GM23248 (cell line): Measurements from ENCODE around the gene AKT2. TPM values are rescaled to one million over a fixed set of nuclear protein-coding genes. Genes with fewer than 3 reads are reported as not detected.

ENCODE experiments used
- DNase-seq: peaks from one replicate; pipeline ENCODE4 v3.0.0-alpha.2; 2015
- H2AFZ ChIP-seq: fragments of 200-600 bp; sonication (generic); 2 replicates; pipeline ENCODE4 v1.6.1; 2016; ENCODE audit warnings: antibody characterized with exemption
- H3F3A ChIP-seq: fragments of 200-600 bp; sonication (generic); 2 replicates; pipeline ENCODE4 v1.6.1; 2016; ENCODE audit warnings: mild to moderate bottlenecking, antibody characterized with exemption, mixed run types; ENCODE audit not compliant: insufficient read depth
- H3K27ac ChIP-seq: fragments of 200-600 bp; sonication (generic); 2 replicates; pipeline ENCODE4 v1.5.1; 2016; ENCODE audit warnings: mild to moderate bottlenecking
- H3K27me3 ChIP-seq: fragments of 200-600 bp; sonication (generic); replicated peaks from 2 replicates; pipeline ENCODE4 v1.6.1; 2016; ENCODE audit warnings: mild to moderate bottlenecking; ENCODE audit not compliant: insufficient read depth
- H3K36me3 ChIP-seq: fragments of 200-600 bp; sonication (generic); 2 replicates; pipeline ENCODE4 v1.6.1; 2016; ENCODE audit warnings: low read depth, mild to moderate bottlenecking
- H3K4me1 ChIP-seq: fragments of 200-600 bp; sonication (generic); 2 replicates; pipeline ENCODE4 v1.6.1; 2016; ENCODE audit warnings: mild to moderate bottlenecking; ENCODE audit not compliant: insufficient read depth
- H3K4me2 ChIP-seq: fragments of 200-600 bp; sonication (generic); one replicate; pipeline ENCODE4 v1.6.1; 2016; ENCODE audit warnings: mild to moderate bottlenecking; ENCODE audit not compliant: unreplicated experiment
- H3K4me3 ChIP-seq: fragments of 200-600 bp; sonication (generic); 2 replicates; pipeline ENCODE4 v1.5.1; 2016; ENCODE audit warnings: mild to moderate bottlenecking
- H3K79me2 ChIP-seq: fragments of 200-600 bp; sonication (generic); 2 replicates; pipeline ENCODE4 v1.6.1; 2016; ENCODE audit warnings: mild to moderate bottlenecking; ENCODE audit not compliant: insufficient read depth
- H3K9ac ChIP-seq: fragments of 200-600 bp; sonication (generic); 2 replicates; pipeline ENCODE4 v1.6.1; 2016; ENCODE audit warnings: mild to moderate bottlenecking
- H3K9me2 ChIP-seq: fragments of 200-600 bp; sonication (generic); 2 replicates; pipeline ENCODE4 v1.6.1; 2016; ENCODE audit warnings: mixed run types, mild to moderate bottlenecking, moderate library complexity; ENCODE audit not compliant: insufficient read depth
- H3K9me3 ChIP-seq: fragments of 200-600 bp; sonication (generic); one replicate; pipeline ENCODE4 v1.6.1; 2017; ENCODE audit warnings: low read depth
- H4K20me1 ChIP-seq: fragments of 200-600 bp; sonication (generic); 2 replicates; pipeline ENCODE4 v1.6.0; 2016; ENCODE audit not compliant: insufficient read depth
- EZH2 ChIP-seq: fragments of 200-600 bp; sonication (generic); IDR thresholded peaks from 2 replicates; pipeline ENCODE4 v1.6.1; 2018; ENCODE audit warnings: antibody characterized with exemption, mild to moderate bottlenecking; ENCODE audit not compliant: insufficient read depth, poor library complexity, severe bottlenecking
- EZH2phosphoT487 ChIP-seq: fragments of 200-600 bp; sonication (generic); IDR thresholded peaks from 2 replicates; pipeline ENCODE4 v1.6.1; 2018; ENCODE audit warnings: antibody characterized with exemption, moderate library complexity, mild to moderate bottlenecking, low read depth; ENCODE audit not compliant: insufficient read depth
- WGBS, 2 experiments: methylation state at CpG; one replicate each; pipeline ENCODE4 v1.1.6; 2015 to 2017; ENCODE audit warnings: low lambda C conversion rate in 2 of 2, low coverage in 1 of 2; ENCODE audit errors: missing lambda C conversion rate in 2 of 2; 5-methylcytosine and 5-hydroxymethylcytosine counted together
- in situ Hi-C: fragments of 300-500 bp; cut with MboI; formaldehyde crosslinking; loops from 2 replicates; pipeline ENCODE4 v1.15.0; 2020
- polyA plus RNA-seq: library from polyadenylated mRNA; unstranded; fragments of >200 nt; fragmentation: Nextera tagmentation; extraction: Ambion mirVana; gene quantifications from 2 replicates; pipeline ENCODE4 v1.2.1, GENCODE V29; 2016
- total RNA-seq: library from RNA; depleted of rRNA; stranded (reverse); fragments of >200 nt; shearing (Covaris generic); gene quantifications from 2 replicates; pipeline ENCODE4 v1.2.3, GENCODE V29; 2014

Gene AKT2
- total and polyA plus RNA-seq, 2 experiments from 2014 or later, result 41.5 to 123 TPM

GRCh38 chr19:40270362-40271089, 14.6 kb downstream of the AKT2 start:
- H3K27me3 ChIP-seq, result no peaks in the 10 kb centered on the region
- no peak for DNase-seq
- H3K4me1 ChIP-seq, result peaks cover 10% of the 10 kb centered on the region; the same call in 1 of the 2 replicates
- no peaks in the 10 kb centered on the region for H3K9me3 ChIP-seq
- no peaks in the 10 kb centered on the region for H3K9me2 ChIP-seq
- H4K20me1 ChIP-seq, result no peaks in the 10 kb centered on the region
- no peaks in the 10 kb centered on the region for H3K36me3 ChIP-seq
- 90 to 94% methylated on average over 12 of the region's 12 CpGs for WGBS, 2 experiments
- H3K4me3 ChIP-seq, result no peak overlapping the region
- H3K9ac ChIP-seq, result no peak overlapping the region
- TF ChIP-seq EZH2phosphoT487 (no peak), EZH2 (no peak)
- in situ Hi-C loops, result no loop called here
- H2AFZ ChIP-seq, result no peak overlapping the region
- peaks cover 9% of the 10 kb centered on the region; the same call in 1 of the 2 replicates for H3F3A ChIP-seq
- H3K27ac ChIP-seq, result no peak overlapping the region
- peaks cover 98% of the 10 kb centered on the region for H3K79me2 ChIP-seq
- no peak overlapping the region for H3K4me2 ChIP-seq

GRCh38 chr19:40269216-40269940, 15.8 kb downstream of the AKT2 start:
- H3K27ac ChIP-seq, result peak overlapping the region; percentile 58

GRCh38 chr19:40267601-40267997, 17.5 kb downstream of the AKT2 start:
- Histone ChIP-seq H3K9ac (no peak overlapping the region), H4K20me1 (no peaks in the 10 kb centered on the region), H3K79me2 (peaks cover 97% of the 10 kb centered on the region), H3K9me2 (no peaks in the 10 kb centered on the region), H3K9me3 (no peaks in the 10 kb centered on the region), H3K4me2 (no peak overlapping the region), H2AFZ (no peak overlapping the region), H3K4me3 (no peak overlapping the region), H3K36me3 (no peaks in the 10 kb centered on the region), H3F3A (peaks cover 9% of the 10 kb centered on the region; the same call in 1 of the 2 replicates), H3K4me1 (no peaks in the 10 kb centered on the region), H3K27ac (peak overlapping the region; percentile 55; the same call in 1 of the 2 replicates), H3K27me3 (no peaks in the 10 kb centered on the region)
- 80 to 81% methylated on average over 6 of the region's 6 CpGs for WGBS, 2 experiments
- no peak for TF ChIP-seq EZH2phosphoT487
- no peak for TF ChIP-seq EZH2
- DNase-seq, result no peak
- in situ Hi-C loops, result no loop called here

More at GRCh38 chr19:40269216-40269940, 15.8 kb downstream of the AKT2 start:
- H3K4me3 ChIP-seq, result no peak overlapping the region
- H3K27me3 ChIP-seq, result no peaks in the 10 kb centered on the region
- TF ChIP-seq EZH2, result no peak
- no peak for TF ChIP-seq EZH2phosphoT487
- H3K4me2 ChIP-seq, result no peak overlapping the region
- no peak for DNase-seq
- H3K79me2 ChIP-seq, result peaks cover 98% of the 10 kb centered on the region
- H3K4me1 ChIP-seq, result peaks cover 6% of the 10 kb centered on the region; the same call in 1 of the 2 replicates
- H3F3A ChIP-seq, result peaks cover 9% of the 10 kb centered on the region; the same call in 1 of the 2 replicates
- no peak overlapping the region for H2AFZ ChIP-seq
- in situ Hi-C loops, result no loop called here
- no peaks in the 10 kb centered on the region for H3K36me3 ChIP-seq
- H3K9me3 ChIP-seq, result no peaks in the 10 kb centered on the region
- no peaks in the 10 kb centered on the region for H4K20me1 ChIP-seq
- no peak overlapping the region for H3K9ac ChIP-seq
- 86 to 88% methylated on average over 11 of the region's 11 CpGs for WGBS, 2 experiments
- no peaks in the 10 kb centered on the region for H3K9me2 ChIP-seq

DNA sequence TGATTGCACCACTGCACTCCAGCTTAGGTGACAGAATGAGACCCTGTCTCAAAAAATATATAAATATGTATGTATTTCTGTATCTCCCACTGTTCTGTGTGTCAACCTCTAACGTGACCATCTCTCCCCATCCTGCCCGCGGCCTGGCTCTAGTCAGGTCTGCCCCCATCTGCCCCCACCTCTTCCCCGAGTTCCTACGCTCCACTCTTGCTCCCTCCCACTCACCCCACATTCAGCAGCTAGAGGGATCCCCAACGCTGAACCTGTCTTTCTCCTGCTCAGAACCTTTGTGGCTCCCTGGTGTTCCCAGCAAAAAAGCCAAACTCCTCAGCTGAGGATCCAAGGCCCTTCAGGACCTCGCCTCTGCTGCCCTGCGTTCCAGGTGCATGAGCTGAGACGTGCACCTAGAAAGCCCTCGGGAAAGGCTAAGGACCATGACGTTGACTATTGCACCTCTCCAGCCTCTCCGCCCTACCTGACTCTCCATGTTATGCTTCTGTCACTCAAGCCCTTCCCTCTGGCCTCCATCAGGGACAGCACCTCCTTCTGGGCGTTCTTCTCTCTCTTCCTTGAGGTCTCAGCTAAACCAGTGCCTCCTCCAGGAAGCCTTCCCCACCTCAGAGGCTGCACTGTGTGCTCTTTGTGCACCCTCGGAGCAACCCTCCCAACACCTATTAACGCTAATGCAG, 18.1 kb downstream of the AKT2 start:
- WGBS, 2 experiments, result 81 to 86% methylated on average over 15 of the region's 15 CpGs

More for the DNA sequence above, 18.1 kb downstream of the AKT2 start:
- H3K4me1 ChIP-seq, result no peaks in the 10 kb centered on the region
- H3K9ac ChIP-seq, result no peak overlapping the region
- no peaks in the 10 kb centered on the region for H3K9me3 ChIP-seq
- H2AFZ ChIP-seq, result no peak overlapping the region
- H3K9me2 ChIP-seq, result no peaks in the 10 kb centered on the region
- H3K27me3 ChIP-seq, result no peaks in the 10 kb centered on the region
- in situ Hi-C loops, result no loop called here
- no peak for DNase-seq
- H3K79me2 ChIP-seq, result peaks cover 97% of the 10 kb centered on the region
- no peak overlapping the region for H3K4me3 ChIP-seq
- no peaks in the 10 kb centered on the region; the same call in 1 of the 2 replicates for H3K36me3 ChIP-seq
- no peak for TF ChIP-seq EZH2
- TF ChIP-seq EZH2phosphoT487, result no peak
- H3F3A ChIP-seq, result peaks cover 9% of the 10 kb centered on the region; the same call in 1 of the 2 replicates
- H4K20me1 ChIP-seq, result no peaks in the 10 kb centered on the region
- no peak overlapping the region for H3K4me2 ChIP-seq
- H3K27ac ChIP-seq, result no peak overlapping the region
